Omental fat pad (tissue), 4 donors: Measurements from ENCODE around the gene INSIG2. TPM values are rescaled to one million over a fixed set of nuclear protein-coding genes. Genes with fewer than 3 reads are reported as not detected.

Source experiments
- ATAC-seq: fragments of 150-250 bp; one replicate; pipeline ENCODE4 v1.9.1; 2016; ENCODE audit warnings: mild to moderate bottlenecking, moderate library complexity; ENCODE audit not compliant: low FRiP score
- DNase-seq: peaks from one replicate; pipeline ENCODE4 v3.0.0-alpha.2; 2019; ENCODE audit warnings: low spot score
- total RNA-seq, 4 donors: library from RNA; depleted of rRNA; stranded (reverse); fragments of >200 nt; gene quantifications; one replicate each; pipeline ENCODE4 v1.1.0, GENCODE V29; 2016
- TF ChIP-seq, protein P1 (sequence below), 3 donors: fragments of 450-650 bp; IDR thresholded peaks; one replicate each; pipeline ENCODE4 v1.5.1; 2016 to 2017; ENCODE audit warnings: antibody characterized with exemption in 3 of 3, mild to moderate bottlenecking in 3 of 3, moderate library complexity in 2 of 3

The INSIG2 gene
- total RNA-seq, 4 donors from 2014 or later, result 5.3 to 15.9 (median 9.7) TPM

GRCh38 chr2:118127250-118127649, 39.0 kb downstream of the INSIG2 start:
- ATAC-seq, result no peak
- DNase-seq, result no peak
- TF ChIP-seq, protein P1, sequence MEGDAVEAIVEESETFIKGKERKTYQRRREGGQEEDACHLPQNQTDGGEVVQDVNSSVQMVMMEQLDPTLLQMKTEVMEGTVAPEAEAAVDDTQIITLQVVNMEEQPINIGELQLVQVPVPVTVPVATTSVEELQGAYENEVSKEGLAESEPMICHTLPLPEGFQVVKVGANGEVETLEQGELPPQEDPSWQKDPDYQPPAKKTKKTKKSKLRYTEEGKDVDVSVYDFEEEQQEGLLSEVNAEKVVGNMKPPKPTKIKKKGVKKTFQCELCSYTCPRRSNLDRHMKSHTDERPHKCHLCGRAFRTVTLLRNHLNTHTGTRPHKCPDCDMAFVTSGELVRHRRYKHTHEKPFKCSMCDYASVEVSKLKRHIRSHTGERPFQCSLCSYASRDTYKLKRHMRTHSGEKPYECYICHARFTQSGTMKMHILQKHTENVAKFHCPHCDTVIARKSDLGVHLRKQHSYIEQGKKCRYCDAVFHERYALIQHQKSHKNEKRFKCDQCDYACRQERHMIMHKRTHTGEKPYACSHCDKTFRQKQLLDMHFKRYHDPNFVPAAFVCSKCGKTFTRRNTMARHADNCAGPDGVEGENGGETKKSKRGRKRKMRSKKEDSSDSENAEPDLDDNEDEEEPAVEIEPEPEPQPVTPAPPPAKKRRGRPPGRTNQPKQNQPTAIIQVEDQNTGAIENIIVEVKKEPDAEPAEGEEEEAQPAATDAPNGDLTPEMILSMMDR (IDR thresholded peaks at IDR 0.05), result no peak

DNA sequence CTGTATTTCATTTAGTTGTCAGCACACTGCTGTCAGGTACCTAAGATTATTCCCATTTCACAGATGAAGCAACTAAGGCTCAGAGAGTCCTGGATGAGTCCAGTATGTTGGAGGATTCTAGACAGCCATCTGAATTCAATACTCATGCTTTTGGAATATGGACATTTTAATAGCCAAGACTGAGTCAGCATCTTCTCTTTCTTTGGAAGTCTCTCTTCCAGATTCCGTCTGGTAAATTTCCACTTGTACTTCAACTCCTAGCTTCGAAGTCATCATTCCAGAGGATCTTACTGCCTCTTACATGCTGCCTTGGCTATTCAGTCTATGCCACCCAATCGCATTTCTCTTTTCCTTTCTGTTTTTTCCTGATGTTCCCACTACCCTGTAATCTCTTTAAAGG, 40.6 kb downstream of the INSIG2 start:
- DNase-seq (no peak), ATAC-seq (no peak)
- TF ChIP-seq, protein P1 (IDR thresholded peaks at IDR 0.05), result no peak

- DNase-seq, result no peak
- no peak for ATAC-seq
- TF ChIP-seq, protein P1 (IDR thresholded peaks at IDR 0.05), result no peak
These were observed 42.1 kb downstream of the INSIG2 start for GRCh38 chr2:118130385-118130784.

GRCh38 chr2:118131771-118132170, 43.5 kb downstream of the INSIG2 start:
- TF ChIP-seq, protein P1 (IDR thresholded peaks at IDR 0.05), result no peak
- ATAC-seq (no peak), DNase-seq (no peak)

DNA sequence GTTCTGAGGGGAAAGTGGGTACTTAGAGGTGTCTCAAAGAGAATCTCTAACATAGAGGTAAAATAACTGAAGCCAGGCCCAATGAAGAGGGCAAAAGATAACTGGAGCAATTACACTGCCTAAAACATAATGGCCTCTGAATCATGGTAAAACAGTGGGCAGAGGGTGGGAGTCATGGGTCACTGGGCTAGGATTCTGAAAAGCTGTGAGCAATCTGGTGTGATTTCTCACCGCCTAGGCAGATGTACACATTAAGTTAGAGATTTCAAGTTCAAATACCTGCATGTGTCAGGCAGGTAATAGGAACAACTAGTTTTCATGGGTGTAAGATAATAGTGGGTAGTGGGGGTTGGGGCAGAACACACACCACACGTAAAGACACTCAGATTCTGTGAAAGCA, 45.6 kb downstream of the INSIG2 start:
- ATAC-seq (no peak), DNase-seq (no peak)
- TF ChIP-seq, protein P1 (IDR thresholded peaks at IDR 0.05), result no peak

DNA sequence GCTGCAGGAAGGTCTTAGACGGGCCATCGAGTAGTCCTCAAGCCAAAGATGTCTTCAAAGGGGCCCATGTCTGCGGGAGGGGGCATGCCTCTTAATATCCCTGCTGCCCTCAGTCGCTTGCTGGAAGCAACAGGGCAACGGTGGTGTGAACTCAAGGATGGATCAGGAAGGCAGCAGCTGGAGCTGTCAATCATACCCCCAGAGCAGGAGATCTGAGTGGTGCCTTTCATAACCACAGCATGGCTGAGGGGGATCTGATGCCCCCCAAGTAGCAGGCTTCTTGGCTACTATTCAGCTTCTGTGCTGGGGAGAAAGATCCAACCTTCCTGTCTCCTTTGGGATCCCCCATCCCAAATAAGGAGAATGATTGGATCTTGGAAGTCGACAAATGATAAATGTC, 46.4 kb downstream of the INSIG2 start:
- DNase-seq (no peak), ATAC-seq (no peak)
- TF ChIP-seq, protein P1 (IDR thresholded peaks at IDR 0.05), result no peak

GRCh38 chr2:118145207-118145606, 56.9 kb downstream of the INSIG2 start:
- no peak for ATAC-seq
- no peak for DNase-seq
- TF ChIP-seq, protein P1 (IDR thresholded peaks at IDR 0.05), result no peak
